ENCODE measurements around the gene DSCAML1. TPM values are rescaled to one million over a fixed set of nuclear protein-coding genes. Genes with fewer than 3 reads are reported as not detected.

The DSCAML1 gene
- total RNA-seq, 1 experiment from 2014 or later, result 0.15 TPM

DNA sequence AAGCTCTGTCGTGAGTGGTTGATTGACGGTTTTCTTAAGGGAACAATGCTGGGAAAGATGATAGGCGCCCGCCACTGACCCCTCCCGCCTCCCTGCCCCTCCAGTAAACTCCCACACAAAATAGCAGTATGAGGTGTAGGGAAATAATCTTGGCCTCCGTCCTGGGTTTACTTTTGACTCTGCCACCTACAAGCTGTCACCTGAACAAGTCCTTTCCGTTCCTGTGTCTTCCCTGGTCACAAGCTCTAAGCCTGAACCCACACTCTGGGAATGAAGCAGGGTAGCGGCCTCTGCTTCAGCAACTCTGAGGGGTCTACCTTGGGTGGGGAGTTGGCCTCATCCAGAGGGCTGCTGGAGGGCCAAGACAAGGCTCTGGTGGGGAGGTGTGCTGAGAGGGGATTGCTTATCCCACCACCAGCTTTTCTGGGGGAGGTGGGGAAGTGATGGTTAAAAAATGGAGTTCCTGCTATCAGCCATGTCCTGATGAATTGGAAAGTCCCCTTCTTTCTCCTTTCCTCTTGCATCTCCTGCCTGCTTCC lies 381.6 kb downstream of the DSCAML1 start:
- no peak overlapping the region for H4K8ac ChIP-seq (replicated peaks; ENCODE audit: insufficient read length, low read depth, low read length)
- H3K27me3 Mint-ChIP-seq (ENCODE audit: low read depth), result peaks cover 4% of the 10 kb centered on the region
- no peak overlapping the region for H3K4me3 Mint-ChIP-seq
- H3K9ac ChIP-seq (ENCODE audit: extremely low read depth, insufficient read length, low read length), result no peak overlapping the region
- no peaks in the 10 kb centered on the region for H3K79me2 ChIP-seq (ENCODE audit: insufficient read depth, low read length)
- H3K23me2 ChIP-seq (ENCODE audit: insufficient read length, low read depth, low read length, poor library complexity, severe bottlenecking), result no peaks in the 10 kb centered on the region
- H3T11ph ChIP-seq (ENCODE audit: low read length), result no peak overlapping the region
- H3K18ac ChIP-seq (ENCODE audit: insufficient read length, low read depth, low read length), result no peak overlapping the region
- H2BK12ac ChIP-seq (ENCODE audit: insufficient read length, low read depth, low read length), result no peak overlapping the region
- H2BK120ac ChIP-seq (ENCODE audit: low read depth, low read length, poor library complexity, severe bottlenecking), result no peak overlapping the region
- no peak overlapping the region for H2AFZ ChIP-seq (ENCODE audit: low read length)
- H2BK15ac ChIP-seq (ENCODE audit: low read depth, low read length), result no peak overlapping the region
- H2BK5ac ChIP-seq (ENCODE audit: insufficient read length, low read length), result no peak overlapping the region
- TF ChIP-seq, protein P1, sequence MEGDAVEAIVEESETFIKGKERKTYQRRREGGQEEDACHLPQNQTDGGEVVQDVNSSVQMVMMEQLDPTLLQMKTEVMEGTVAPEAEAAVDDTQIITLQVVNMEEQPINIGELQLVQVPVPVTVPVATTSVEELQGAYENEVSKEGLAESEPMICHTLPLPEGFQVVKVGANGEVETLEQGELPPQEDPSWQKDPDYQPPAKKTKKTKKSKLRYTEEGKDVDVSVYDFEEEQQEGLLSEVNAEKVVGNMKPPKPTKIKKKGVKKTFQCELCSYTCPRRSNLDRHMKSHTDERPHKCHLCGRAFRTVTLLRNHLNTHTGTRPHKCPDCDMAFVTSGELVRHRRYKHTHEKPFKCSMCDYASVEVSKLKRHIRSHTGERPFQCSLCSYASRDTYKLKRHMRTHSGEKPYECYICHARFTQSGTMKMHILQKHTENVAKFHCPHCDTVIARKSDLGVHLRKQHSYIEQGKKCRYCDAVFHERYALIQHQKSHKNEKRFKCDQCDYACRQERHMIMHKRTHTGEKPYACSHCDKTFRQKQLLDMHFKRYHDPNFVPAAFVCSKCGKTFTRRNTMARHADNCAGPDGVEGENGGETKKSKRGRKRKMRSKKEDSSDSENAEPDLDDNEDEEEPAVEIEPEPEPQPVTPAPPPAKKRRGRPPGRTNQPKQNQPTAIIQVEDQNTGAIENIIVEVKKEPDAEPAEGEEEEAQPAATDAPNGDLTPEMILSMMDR (conservative IDR thresholded peaks at IDR 0.05), result no peak
- H4K91ac ChIP-seq (ENCODE audit: insufficient read length, low read depth, low read length), result no peak overlapping the region
- H3K23ac ChIP-seq (ENCODE audit: insufficient read length, low read depth, low read length), result no peak overlapping the region
- H3K36me3 Mint-ChIP-seq (ENCODE audit: insufficient read depth in 1 of 3, low read depth in 3 of 3), result no peaks in the 10 kb centered on the region; a peak in 2 of 7 replicates
- no CpG with 5 or more reads among the region's 8 CpGs for WGBS (ENCODE audit: extremely low coverage, insufficient read length, low lambda C conversion rate)
- H3K56ac ChIP-seq (ENCODE audit: insufficient read length, low read depth, low read length), result no peak overlapping the region
- H3K27me3 ChIP-seq (ENCODE audit: insufficient read depth, low read length), result no peaks in the 10 kb centered on the region
- H4K5ac ChIP-seq (ENCODE audit: insufficient read length, low read depth, low read length), result no peak overlapping the region
- H3K4me2 ChIP-seq (ENCODE audit: insufficient read depth, insufficient read length, low read length), result no peak overlapping the region
- peaks cover 12 to 16% of the 10 kb centered on the region in 2 experiments for H3K4me1 Mint-ChIP-seq
- H3K27ac Mint-ChIP-seq, result no peak overlapping the region
- no peak overlapping the region for H2AK5ac ChIP-seq (ENCODE audit: insufficient read length, low read length)
- no peak overlapping the region for H3K4ac ChIP-seq (ENCODE audit: low read depth, low read length)
- H3K27ac ChIP-seq (ENCODE audit: insufficient read length, low read depth, low read length), result no peak overlapping the region
- no peaks in the 10 kb centered on the region for H3K79me1 ChIP-seq (ENCODE audit: insufficient read depth, low read depth, low read length, poor library complexity, severe bottlenecking)
- H4K20me1 ChIP-seq (ENCODE audit: control insufficient read depth, insufficient read depth, insufficient read length), result no peaks in the 10 kb centered on the region
- no peaks in the 10 kb centered on the region for H3K9me3 ChIP-seq (ENCODE audit: control insufficient read depth, low read depth, low read length)
- no peaks in the 10 kb centered on the region; the same call in 1 of the 2 replicates for H3K4me1 ChIP-seq (ENCODE audit: insufficient read depth, low read length)
- DNase-seq, result no peak
- no peak overlapping the region for H3K14ac ChIP-seq (ENCODE audit: insufficient read depth, low read length)
- H2BK20ac ChIP-seq (ENCODE audit: low read depth, low read length, poor library complexity, severe bottlenecking), result no peak overlapping the region
- H3K9me3 Mint-ChIP-seq, result no peaks in the 10 kb centered on the region

Measured in H9 (cell line).